Glutamatergic neuron (in vitro differentiated cells): ENCODE measurements around the gene CREBZF. TPM values are rescaled to one million over a fixed set of nuclear protein-coding genes. Genes with fewer than 3 reads are reported as not detected.
"Not testable (repeated sequence)": the region's sequence is repeated elsewhere in the genome, so short reads cannot be mapped to it uniquely, and the experiment has no call there.

Source experiments
- DNase-seq: peaks from one replicate; pipeline ENCODE4 v3.0.0; 2022
- H3K27ac Mint-ChIP-seq: one replicate; pipeline ENCODE4 v1.8.0; 2020; ENCODE audit warnings: mild to moderate bottlenecking, mixed read lengths, inconsistent platforms; ENCODE audit not compliant: unreplicated experiment
- H3K27me3 Mint-ChIP-seq: one replicate; pipeline ENCODE4 v1.8.0; 2020; ENCODE audit warnings: mild to moderate bottlenecking, moderate library complexity, mixed read lengths, inconsistent platforms; ENCODE audit not compliant: unreplicated experiment
- H3K36me3 Mint-ChIP-seq: one replicate; pipeline ENCODE4 v1.8.0; 2020; ENCODE audit warnings: mild to moderate bottlenecking, mixed read lengths, inconsistent platforms; ENCODE audit not compliant: unreplicated experiment
- H3K4me1 Mint-ChIP-seq: one replicate; pipeline ENCODE4 v1.8.0; 2020; ENCODE audit warnings: mild to moderate bottlenecking, low read depth, mixed read lengths, inconsistent platforms; ENCODE audit not compliant: unreplicated experiment
- H3K4me3 Mint-ChIP-seq: one replicate; pipeline ENCODE4 v1.8.0; 2020; ENCODE audit warnings: mild to moderate bottlenecking, mixed read lengths, inconsistent platforms; ENCODE audit not compliant: unreplicated experiment
- H3K9me3 Mint-ChIP-seq: one replicate; pipeline ENCODE4 v1.8.0; 2020; ENCODE audit warnings: mild to moderate bottlenecking, moderate library complexity, mixed read lengths, inconsistent platforms; ENCODE audit not compliant: unreplicated experiment
- total RNA-seq: library from RNA; stranded (reverse); fragmentation: NEBNext Ultra II Directional; extraction: Animal tissue kit (Norgen Biotek cat#: 25700); gene quantifications from one replicate; pipeline ENCODE4 v1.2.1, GENCODE V29; 2021; ENCODE audit not compliant: unreplicated experiment
- TF ChIP-seq, protein P1 (sequence below): fragments of 200-600 bp; sonication (generic); IDR thresholded peaks from one replicate; pipeline ENCODE4 v1.5.0; 2021; ENCODE audit not compliant: partially characterized antibody, unreplicated experiment

Gene CREBZF
- total RNA-seq, 1 donor from 2014 or later = 44.0 TPM

DNA sequence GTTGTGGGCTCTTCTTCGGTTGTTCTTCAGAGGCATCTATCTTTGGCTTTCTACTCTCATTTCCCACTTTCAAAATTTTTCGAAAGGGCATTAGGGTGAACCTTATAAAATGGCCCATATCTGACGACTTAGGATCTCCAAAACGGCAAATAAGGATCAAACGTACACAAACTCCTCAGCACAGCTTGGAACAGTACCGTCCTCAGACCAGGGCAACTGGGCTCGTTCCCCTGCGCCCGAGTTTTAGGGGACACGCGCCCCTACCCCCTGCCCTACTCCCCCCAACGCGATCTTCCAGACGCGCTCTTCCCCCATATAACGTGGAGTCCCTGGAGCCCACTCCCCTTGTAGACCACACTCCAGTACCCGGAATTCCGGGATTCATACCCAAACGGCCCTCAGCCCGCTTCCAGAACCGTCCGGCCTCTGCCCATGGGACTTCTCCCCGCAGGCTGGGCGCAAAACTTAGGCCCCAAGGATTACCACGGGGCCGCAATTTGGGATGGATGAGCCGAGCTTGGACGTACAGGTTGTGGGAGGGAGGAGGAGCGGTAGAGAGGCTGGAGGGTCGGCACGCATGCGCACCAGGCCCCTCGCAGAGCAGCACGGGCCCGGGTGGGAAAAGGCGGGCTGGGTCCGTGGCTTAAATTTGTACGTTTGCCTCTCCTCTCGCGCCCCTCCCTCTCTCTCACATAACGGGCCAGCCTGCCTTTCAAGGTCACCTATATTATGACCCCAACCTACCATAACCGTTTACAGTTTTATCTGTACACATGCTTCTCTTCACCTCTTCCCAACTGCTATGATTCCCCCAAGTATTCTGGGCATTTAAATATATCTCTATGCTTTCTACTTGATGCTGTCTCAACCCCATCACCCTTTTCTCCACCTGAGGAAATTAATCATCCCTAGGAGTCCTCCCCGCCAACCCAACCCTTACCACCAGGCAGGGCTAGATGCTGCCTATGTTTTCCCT lies 17.7 kb upstream of the CREBZF start:
- Mint-ChIP-seq H3K4me1 (peaks cover 14% of the 10 kb centered on the region), H3K36me3 (no peaks in the 10 kb centered on the region), H3K27me3 (no peaks in the 10 kb centered on the region), H3K4me3 (no peak overlapping the region), H3K9me3 (peaks cover 2% of the 10 kb centered on the region), H3K27ac (no peak overlapping the region)
- no peak for DNase-seq
- TF ChIP-seq, protein P1, sequence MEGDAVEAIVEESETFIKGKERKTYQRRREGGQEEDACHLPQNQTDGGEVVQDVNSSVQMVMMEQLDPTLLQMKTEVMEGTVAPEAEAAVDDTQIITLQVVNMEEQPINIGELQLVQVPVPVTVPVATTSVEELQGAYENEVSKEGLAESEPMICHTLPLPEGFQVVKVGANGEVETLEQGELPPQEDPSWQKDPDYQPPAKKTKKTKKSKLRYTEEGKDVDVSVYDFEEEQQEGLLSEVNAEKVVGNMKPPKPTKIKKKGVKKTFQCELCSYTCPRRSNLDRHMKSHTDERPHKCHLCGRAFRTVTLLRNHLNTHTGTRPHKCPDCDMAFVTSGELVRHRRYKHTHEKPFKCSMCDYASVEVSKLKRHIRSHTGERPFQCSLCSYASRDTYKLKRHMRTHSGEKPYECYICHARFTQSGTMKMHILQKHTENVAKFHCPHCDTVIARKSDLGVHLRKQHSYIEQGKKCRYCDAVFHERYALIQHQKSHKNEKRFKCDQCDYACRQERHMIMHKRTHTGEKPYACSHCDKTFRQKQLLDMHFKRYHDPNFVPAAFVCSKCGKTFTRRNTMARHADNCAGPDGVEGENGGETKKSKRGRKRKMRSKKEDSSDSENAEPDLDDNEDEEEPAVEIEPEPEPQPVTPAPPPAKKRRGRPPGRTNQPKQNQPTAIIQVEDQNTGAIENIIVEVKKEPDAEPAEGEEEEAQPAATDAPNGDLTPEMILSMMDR = no peak

- H3K9me3 Mint-ChIP-seq = peaks cover 1% of the 10 kb centered on the region
- DNase-seq = no peak
- H3K4me3 Mint-ChIP-seq = no peak overlapping the region
- H3K36me3 Mint-ChIP-seq = no peaks in the 10 kb centered on the region
- H3K4me1 Mint-ChIP-seq = peaks cover 13% of the 10 kb centered on the region
- no peaks in the 10 kb centered on the region for H3K27me3 Mint-ChIP-seq
- TF ChIP-seq, protein P1 = no peak
- no peak overlapping the region for H3K27ac Mint-ChIP-seq
Observed at GRCh38 chr11:85680897-85681296, 16.0 kb upstream of the CREBZF start.

- TF ChIP-seq, protein P1 = no peak
- Mint-ChIP-seq H3K9me3 (no peaks in the 10 kb centered on the region), H3K4me1 (peaks cover 5% of the 10 kb centered on the region), H3K36me3 (no peaks in the 10 kb centered on the region), H3K4me3 (no peak overlapping the region), H3K27me3 (no peaks in the 10 kb centered on the region), H3K27ac (no peak overlapping the region)
- DNase-seq = no peak
Observed at GRCh38 chr11:85679576-85679975, 14.6 kb upstream of the CREBZF start.

GRCh38 chr11:85673393-85673792 lies 8.5 kb upstream of the CREBZF start:
- Mint-ChIP-seq H3K4me1 (no peaks in the 10 kb centered on the region), H3K9me3 (no peaks in the 10 kb centered on the region), H3K27me3 (peaks cover 2% of the 10 kb centered on the region), H3K27ac (no peak overlapping the region), H3K36me3 (no peaks in the 10 kb centered on the region), H3K4me3 (no peak overlapping the region)
- DNase-seq = no peak
- TF ChIP-seq, protein P1 = no peak

DNA sequence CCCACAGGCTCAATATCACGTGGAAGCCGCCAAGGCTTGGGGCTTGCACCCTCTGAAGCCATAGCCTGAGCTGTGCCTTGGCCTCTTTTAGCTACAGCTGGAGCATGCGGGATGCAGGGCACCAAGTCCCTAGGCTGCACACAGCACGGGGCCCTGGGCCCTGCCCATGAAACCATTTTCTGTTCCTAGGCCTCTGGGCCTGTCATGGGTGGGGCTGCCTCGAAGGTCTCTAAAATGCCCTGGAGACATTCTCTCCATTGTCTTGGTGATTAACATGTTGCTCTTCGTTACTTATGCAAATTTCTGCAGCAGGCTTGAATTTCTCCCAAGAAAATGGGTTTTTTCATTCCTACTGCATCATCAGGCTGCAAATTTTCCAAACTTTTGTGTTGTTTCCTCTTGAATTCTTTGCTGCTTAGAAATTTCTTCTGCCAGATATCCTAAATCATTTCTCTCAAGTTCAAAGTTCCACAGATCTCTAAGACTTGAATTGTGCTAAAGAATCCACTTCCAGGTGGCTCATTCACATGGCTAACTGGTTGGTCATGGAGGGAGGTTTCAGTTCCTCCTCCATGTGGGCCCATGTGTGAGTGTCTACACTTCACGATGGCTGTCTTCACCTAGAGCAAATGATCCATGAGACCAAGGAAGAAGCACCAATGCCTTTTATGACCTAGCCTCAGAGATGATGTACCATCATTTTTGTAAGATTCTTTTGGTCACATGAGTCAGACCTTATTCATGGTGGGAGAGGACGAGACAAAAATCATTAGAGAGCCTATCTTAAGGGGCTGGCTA lies 7.4 kb upstream of the CREBZF start:
- no peaks in the 10 kb centered on the region for H3K36me3 Mint-ChIP-seq
- no peaks in the 10 kb centered on the region for H3K9me3 Mint-ChIP-seq
- no peak for DNase-seq
- no peak overlapping the region for H3K27ac Mint-ChIP-seq
- TF ChIP-seq, protein P1 = no peak
- H3K27me3 Mint-ChIP-seq = peaks cover 2% of the 10 kb centered on the region
- no peak overlapping the region for H3K4me3 Mint-ChIP-seq
- no peaks in the 10 kb centered on the region for H3K4me1 Mint-ChIP-seq

DNA sequence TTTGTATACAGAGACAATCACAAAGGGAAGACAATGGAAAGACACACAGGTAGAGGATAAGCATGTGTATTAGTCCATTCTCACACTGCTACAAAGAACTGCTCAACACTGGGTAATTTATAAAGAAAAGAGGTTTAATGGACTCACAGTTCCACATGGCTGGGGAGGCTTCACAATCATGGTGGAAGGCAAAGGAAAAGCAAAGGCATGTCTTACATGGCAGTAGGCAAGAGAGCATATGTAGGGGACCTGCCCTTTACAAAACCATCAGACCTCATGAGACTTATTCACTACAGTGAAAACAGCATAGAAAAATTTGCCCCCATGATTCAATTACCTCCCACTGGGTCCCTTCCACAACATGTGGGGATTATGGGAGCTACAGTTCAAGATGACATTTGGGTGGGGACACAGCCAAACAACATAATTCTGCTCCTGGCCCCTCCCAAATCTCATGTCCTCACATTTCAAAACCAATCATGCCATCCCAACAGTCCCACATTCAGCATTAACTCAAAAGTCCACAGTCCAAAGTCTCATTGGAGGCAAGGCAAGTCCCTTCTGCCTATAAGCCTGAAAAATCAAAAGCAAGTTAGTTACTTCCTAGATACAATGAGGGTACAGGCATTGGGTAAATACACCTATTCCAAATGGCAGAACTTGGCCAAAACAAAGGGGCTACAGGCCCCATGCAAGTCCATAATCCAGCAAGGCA lies 6.2 kb upstream of the CREBZF start:
- not testable (repeated sequence) for H3K27ac Mint-ChIP-seq, DNase-seq, H3K4me3 Mint-ChIP-seq, H3K4me1 Mint-ChIP-seq, H3K27me3 Mint-ChIP-seq, H3K9me3 Mint-ChIP-seq, H3K36me3 Mint-ChIP-seq
